ENCODE measurements around the gene TGFBR2.

Gene TGFBR2

GRCh38 chr3:30606301-30607031, at the start of gene TGFBR2:
Gene TGFBR2 (plus strand): TSS chr3:30606601. CDS start chr3:30606884, 283 bp downstream.
- peak; percentile 74 to 83 (median 82) for DNase-seq (ENCODE audit: low read depth in 2 of 3, low spot score in 1 of 3)

GRCh38 chr3:30557746-30558303, 48.6 kb upstream of the TGFBR2 start:
- no peak for DNase-seq (ENCODE audit: low read depth in 2 of 3, low spot score in 1 of 3)

- no peak for DNase-seq (ENCODE audit: low read depth in 2 of 3, low spot score in 1 of 3)
Observed at GRCh38 chr3:30563956-30564355, 42.4 kb upstream of the TGFBR2 start.

- DNase-seq (ENCODE audit: low read depth in 2 of 3, low spot score in 1 of 3), result no peak
Observed at GRCh38 chr3:30567139-30567753, 39.2 kb upstream of the TGFBR2 start.

GRCh38 chr3:30576946-30577345, 29.5 kb upstream of the TGFBR2 start:
- no peak for DNase-seq (ENCODE audit: low read depth in 2 of 3, low spot score in 1 of 3)

GRCh38 chr3:30577788-30578187, 28.6 kb upstream of the TGFBR2 start:
- DNase-seq (ENCODE audit: low read depth in 2 of 3, low spot score in 1 of 3), result no peak

GRCh38 chr3:30578479-30578878, 27.9 kb upstream of the TGFBR2 start:
- DNase-seq (ENCODE audit: low read depth in 2 of 3, low spot score in 1 of 3), result no peak

- no peak for DNase-seq (ENCODE audit: low read depth in 2 of 3, low spot score in 1 of 3)
Observed at GRCh38 chr3:30578986-30579579, 27.3 kb upstream of the TGFBR2 start.

- no peak for DNase-seq (ENCODE audit: low read depth in 2 of 3, low spot score in 1 of 3)
Observed at GRCh38 chr3:30581067-30581585, 25.3 kb upstream of the TGFBR2 start.

GRCh38 chr3:30581982-30582381, 24.4 kb upstream of the TGFBR2 start:
- no peak for DNase-seq (ENCODE audit: low read depth in 2 of 3, low spot score in 1 of 3)

GRCh38 chr3:30583973-30584372, 22.4 kb upstream of the TGFBR2 start:
- DNase-seq (ENCODE audit: low read depth in 2 of 3, low spot score in 1 of 3), result no peak

GRCh38 chr3:30585654-30586053, 20.7 kb upstream of the TGFBR2 start:
- DNase-seq (ENCODE audit: low read depth in 2 of 3, low spot score in 1 of 3), result no peak

- no peak for DNase-seq (ENCODE audit: low read depth in 2 of 3, low spot score in 1 of 3)
Observed at GRCh38 chr3:30586096-30586805, 20.1 kb upstream of the TGFBR2 start.

GRCh38 chr3:30586806-30587486, 19.5 kb upstream of the TGFBR2 start:
- DNase-seq (ENCODE audit: low read depth in 2 of 3, low spot score in 1 of 3), result no peak

GRCh38 chr3:30587904-30588303, 18.5 kb upstream of the TGFBR2 start:
- DNase-seq (ENCODE audit: low read depth in 2 of 3, low spot score in 1 of 3), result no peak

GRCh38 chr3:30596152-30596551, 10.2 kb upstream of the TGFBR2 start:
- no peak for DNase-seq (ENCODE audit: low read depth in 2 of 3, low spot score in 1 of 3)

GRCh38 chr3:30597131-30597768, 9.2 kb upstream of the TGFBR2 start:
- no peak for DNase-seq (ENCODE audit: low read depth in 2 of 3, low spot score in 1 of 3)

- no peak for DNase-seq (ENCODE audit: low read depth in 2 of 3, low spot score in 1 of 3)
Observed at GRCh38 chr3:30597769-30598134, 8.6 kb upstream of the TGFBR2 start.

GRCh38 chr3:30598668-30599545, 7.5 kb upstream of the TGFBR2 start:
- no peak for DNase-seq (ENCODE audit: low read depth in 2 of 3, low spot score in 1 of 3)
